ENCODE results near the gene GABRA5. TPM values are rescaled to one million over a fixed set of nuclear protein-coding genes. Genes with fewer than 3 reads are reported as not detected.

GABRA5 gene
- total and polyA plus RNA-seq, 2 of the 8 experiments (the other 6 are each of a cell fraction or from before 2014, with no cell fraction given): 15.0 to 29.6 TPM

GRCh38 chr15:26873846-26874245 lies 7.0 kb downstream of the GABRA5 start:
- no peak overlapping the region for H3K23ac ChIP-seq (ENCODE audit: insufficient read length)
- CTCF ChIA-PET (ENCODE audit: partially characterized antibody): interaction anchor here (1.0 kb wide), 1 partner anchor 613 kb away, joined by 4 read pairs; no protein-coding TSS in a partner anchor
- H3K4me2 ChIP-seq (ENCODE audit: insufficient read depth in 1 of 2, low read depth in 2 of 2, low read length in 2 of 2): no peak overlapping the region
- no peak for TF ChIP-seq ATF3 (IDR thresholded peaks at IDR 0.05; ENCODE audit: insufficient read depth, low read depth, low read length)
- no peak for TF ChIP-seq GABPA (IDR thresholded peaks at IDR 0.05; ENCODE audit: borderline replicate concordance, insufficient read depth, low read length)
- TF ChIP-seq BACH1 (IDR thresholded peaks at IDR 0.05; ENCODE audit: low read length): no peak
- TF ChIP-seq CBX5 (IDR thresholded peaks at IDR 0.05; ENCODE audit: low read depth, low read length): no peak
- no peak for TF ChIP-seq SP2 (IDR thresholded peaks at IDR 0.05; ENCODE audit: low read length)
- TF ChIP-seq TBP (IDR thresholded peaks at IDR 0.05; ENCODE audit: low read depth, low read length): no peak
- TF ChIP-seq SIN3A (conservative IDR thresholded peaks at IDR 0.05 in 1 of 2, IDR thresholded peaks at IDR 0.05 in 1 of 2; ENCODE audit: low read depth in 1 of 2, low read length in 2 of 2): no peak
- TF ChIP-seq SUZ12 (IDR thresholded peaks at IDR 0.05; ENCODE audit: low read length): no peak
- TF ChIP-seq BRCA1 (IDR thresholded peaks at IDR 0.05; ENCODE audit: low read depth, low read length): no peak
- TF ChIP-seq RAD21 (IDR thresholded peaks at IDR 0.05 in 1 of 2, conservative IDR thresholded peaks at IDR 0.05 in 1 of 2; ENCODE audit: low read depth in 2 of 2, low read length in 2 of 2): no peak
- TF ChIP-seq SIX5 (IDR thresholded peaks at IDR 0.05; ENCODE audit: low read depth, low read length): no peak
- TF ChIP-seq, protein P1, sequence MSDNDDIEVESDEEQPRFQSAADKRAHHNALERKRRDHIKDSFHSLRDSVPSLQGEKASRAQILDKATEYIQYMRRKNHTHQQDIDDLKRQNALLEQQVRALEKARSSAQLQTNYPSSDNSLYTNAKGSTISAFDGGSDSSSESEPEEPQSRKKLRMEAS (IDR thresholded peaks at IDR 0.05): no peak
- no peak for TF ChIP-seq TAF1 (IDR thresholded peaks at IDR 0.05; ENCODE audit: low read depth, low read length)
- no peak for TF ChIP-seq JUND (IDR thresholded peaks at IDR 0.05; ENCODE audit: low read length)

More at GRCh38 chr15:26873846-26874245, 7.0 kb downstream of the GABRA5 start:
- H2AFZ ChIP-seq (ENCODE audit: low read length): no peak overlapping the region
- H3K23me2 ChIP-seq (ENCODE audit: low read depth, low read length): no peaks in the 10 kb centered on the region
- H2AK5ac ChIP-seq (ENCODE audit: low read depth, low read length): no peak overlapping the region
- H4K91ac ChIP-seq (replicated peaks; ENCODE audit: insufficient read length, low read length): no peak overlapping the region
- peaks cover 0 to 2% of the 10 kb centered on the region in 2 experiments for H4K20me1 ChIP-seq (replicated peaks in 1 of 2; ENCODE audit: control insufficient read depth in 1 of 2, insufficient read depth in 2 of 2, low read length in 2 of 2)
- H2BK5ac ChIP-seq (ENCODE audit: low read depth, low read length): no peak overlapping the region
- no peak overlapping the region for H2BK120ac ChIP-seq (replicated peaks; ENCODE audit: low read depth, low read length)
- no peak overlapping the region for H3K56ac ChIP-seq (replicated peaks; ENCODE audit: insufficient read length, low read depth, low read length)
- no peak overlapping the region for H4K5ac ChIP-seq (ENCODE audit: insufficient read length, low read depth, low read length)
- no peaks in the 10 kb centered on the region for H3K36me3 ChIP-seq (ENCODE audit: control insufficient read depth in 2 of 4, insufficient read depth in 4 of 4, low read length in 3 of 4)
- peaks cover 0 to 4% (median 0%) of the 10 kb centered on the region in 4 experiments; a peak in 1 of 7 replicates for H3K4me1 ChIP-seq (replicated peaks in 1 of 4; ENCODE audit: control insufficient read depth in 3 of 4, insufficient read depth in 4 of 4, low read length in 3 of 4)
- peaks cover 0 to 11% (median 4%) of the 10 kb centered on the region in 4 experiments; a peak in 5 of 7 replicates for H3K27me3 ChIP-seq (replicated peaks in 1 of 4; ENCODE audit: control insufficient read depth in 3 of 4, extremely low read depth in 1 of 4, insufficient read depth in 3 of 4, low read length in 3 of 4)
- H3K79me1 ChIP-seq (ENCODE audit: low read depth, low read length): no peaks in the 10 kb centered on the region
- no peak overlapping the region for H3K4ac ChIP-seq (replicated peaks; ENCODE audit: insufficient read length, low read depth, low read length)
- FAIRE-seq (no peak), DNase-seq (ENCODE audit: low read depth in 1 of 2, low spot score in 2 of 2) (no peak)
- H3K27ac ChIP-seq (ENCODE audit: low read depth, low read length): no peak overlapping the region
- no peak overlapping the region for H3K14ac ChIP-seq (ENCODE audit: insufficient read length)
- no peaks in the 10 kb centered on the region for H3K9me3 ChIP-seq (ENCODE audit: insufficient read depth in 2 of 2, low read depth in 1 of 2, low read length in 1 of 2)
- no peak overlapping the region for H3K9ac ChIP-seq (replicated peaks in 1 of 4; ENCODE audit: extremely low read depth in 1 of 4, low read depth in 3 of 4, low read length in 3 of 4)
- H2BK20ac ChIP-seq (ENCODE audit: low read length): no peak overlapping the region
- H3K79me2 ChIP-seq (ENCODE audit: control insufficient read depth in 1 of 2, insufficient read depth in 2 of 2, low read length in 2 of 2): no peaks in the 10 kb centered on the region
- 86% methylated on average over 8 of the region's 8 CpGs; no CpG with 5 or more reads in 1 of the 2 experiments for WGBS, 2 experiments (ENCODE audit: extremely low coverage in 1 of 2, insufficient coverage in 1 of 2, insufficient read length in 1 of 2, insufficient replicate concordance in 2 of 2, low coverage in 1 of 2, low lambda C conversion rate in 2 of 2, missing lambda C conversion rate in 1 of 2)
- no peak overlapping the region for H3K4me3 ChIP-seq (ENCODE audit: extremely low read depth in 1 of 4, insufficient read depth in 2 of 4, low read depth in 3 of 4, low read length in 4 of 4)
- H2BK15ac ChIP-seq (ENCODE audit: low read length): no peak overlapping the region
- H3K18ac ChIP-seq (ENCODE audit: extremely low read depth, low read length): no peak overlapping the region
- H2BK12ac ChIP-seq (ENCODE audit: low read depth, low read length): no peak overlapping the region
- POLR2A ChIA-PET (ENCODE audit: partially characterized antibody): no interaction called here
- no peak overlapping the region for H4K8ac ChIP-seq (ENCODE audit: extremely low read depth, insufficient read depth, low read length)

All from H1 (cell line).